Immature natural killer cell (primary cell): ENCODE results near the gene RAPGEFL1. TPM values are rescaled to one million over a fixed set of nuclear protein-coding genes. Genes with fewer than 3 reads are reported as not detected.
"Not testable (repeated sequence)": the region's sequence is repeated elsewhere in the genome, so short reads cannot be mapped to it uniquely, and the experiment has no call there.

Experiments used
- DNase-seq, 3 donors: peaks; one replicate each; pipeline ENCODE4 v3.0.0; 2022; ENCODE audit warnings: mixed read lengths in 1 of 3
- H3K27ac Mint-ChIP-seq, 6 donors: one replicate each; pipeline ENCODE4 v1.8.0; 2020; ENCODE audit warnings: mixed read lengths in 6 of 6, mild to moderate bottlenecking in 5 of 6, inconsistent platforms in 4 of 6, moderate library complexity in 3 of 6
- H3K27me3 Mint-ChIP-seq, 3 donors: one replicate each; pipeline ENCODE4 v1.8.0; 2020 to 2021; ENCODE audit warnings: low read depth in 3 of 3, mild to moderate bottlenecking in 3 of 3, mixed read lengths in 3 of 3, moderate library complexity in 3 of 3, inconsistent platforms in 1 of 3
- H3K36me3 Mint-ChIP-seq, 3 donors: one replicate each; pipeline ENCODE4 v1.8.0; 2020; ENCODE audit warnings: mixed read lengths in 3 of 3, inconsistent platforms in 2 of 3, mild to moderate bottlenecking in 2 of 3
- H3K4me1 Mint-ChIP-seq, 2 donors: one replicate each; pipeline ENCODE4 v1.8.0; 2020; ENCODE audit warnings: inconsistent platforms in 2 of 2, mild to moderate bottlenecking in 2 of 2, mixed read lengths in 2 of 2, moderate library complexity in 1 of 2
- H3K4me3 Mint-ChIP-seq, 5 donors: one replicate each; pipeline ENCODE4 v1.8.0; 2020; ENCODE audit warnings: mild to moderate bottlenecking in 5 of 5, mixed read lengths in 5 of 5, inconsistent platforms in 3 of 5, moderate library complexity in 3 of 5
- H3K9me3 Mint-ChIP-seq, 6 donors: one replicate each; pipeline ENCODE4 v1.8.0; 2020; ENCODE audit warnings: mild to moderate bottlenecking in 6 of 6, mixed read lengths in 6 of 6, inconsistent platforms in 4 of 6, moderate library complexity in 3 of 6
- polyA plus RNA-seq, 3 donors: library from polyadenylated mRNA; unstranded; fragments of 300-500 nt; fragmentation: Illumina TruSeq; gene quantifications; one replicate each; pipeline ENCODE4 v1.2.3, GENCODE V29; 2021

RAPGEFL1 gene
- polyA plus RNA-seq, 3 donors from 2014 or later = not detected

DNA sequence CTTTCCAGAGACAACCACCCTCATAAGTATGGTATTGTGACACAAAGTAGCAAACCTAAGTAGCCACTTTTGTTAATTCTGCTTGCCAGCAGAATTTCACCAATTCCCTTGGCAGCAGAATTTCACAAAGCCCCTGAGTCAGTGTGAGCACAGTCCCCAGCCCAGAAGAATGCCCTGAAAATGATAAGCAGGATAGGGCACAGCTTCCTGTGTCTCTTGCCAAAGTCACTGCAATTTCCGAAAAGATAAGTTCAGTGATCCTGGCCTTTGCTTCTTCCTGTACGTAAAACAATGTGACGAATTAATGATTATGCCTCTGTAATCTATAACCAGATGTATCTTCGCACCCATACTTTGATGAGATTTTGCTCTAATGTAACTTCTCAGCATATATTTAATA is 25.9 kb downstream of the RAPGEFL1 start:
- Mint-ChIP-seq H3K9me3 (no peaks in the 10 kb centered on the region), H3K27me3 (peaks cover 5 to 9% (median 6%) of the 10 kb centered on the region in 3 donors), H3K4me3 (no peak overlapping the region), H3K4me1 (no peaks in the 10 kb centered on the region), H3K27ac (no peak overlapping the region), H3K36me3 (no peaks in the 10 kb centered on the region)
- no peak for DNase-seq

DNA sequence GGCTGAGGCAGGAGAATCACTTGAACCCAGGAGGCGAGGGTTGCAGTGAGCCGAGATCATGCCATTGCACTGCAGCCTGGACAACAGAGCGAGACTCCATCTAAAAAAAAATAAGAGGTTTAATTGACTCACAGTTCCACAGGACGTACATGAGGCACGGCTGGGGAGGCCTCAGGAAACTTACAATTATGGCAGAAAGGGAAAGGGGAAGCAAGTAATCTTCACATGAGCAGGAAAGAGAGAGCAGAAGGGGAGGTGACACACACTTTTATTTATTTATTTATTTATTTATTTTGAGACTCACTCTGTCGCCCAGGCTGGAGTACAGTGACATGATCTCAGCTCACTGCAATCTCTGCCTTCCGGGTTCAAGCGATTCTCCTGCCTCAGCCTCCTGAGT is 28.9 kb downstream of the RAPGEFL1 start:
- H3K27ac Mint-ChIP-seq, DNase-seq, H3K9me3 Mint-ChIP-seq, H3K36me3 Mint-ChIP-seq, H3K4me3 Mint-ChIP-seq, H3K27me3 Mint-ChIP-seq, H3K4me1 Mint-ChIP-seq: not testable (repeated sequence)

- H3K9me3 Mint-ChIP-seq = no peaks in the 10 kb centered on the region
- no peak for DNase-seq
- peaks cover 0 to 5% (median 4%) of the 10 kb centered on the region in 3 donors for H3K27me3 Mint-ChIP-seq
- H3K36me3 Mint-ChIP-seq = no peaks in the 10 kb centered on the region
- no peaks in the 10 kb centered on the region for H3K4me1 Mint-ChIP-seq
- no peak overlapping the region for H3K4me3 Mint-ChIP-seq
- no peak overlapping the region for H3K27ac Mint-ChIP-seq
Measured at GRCh38 chr17:40209404-40210093, 32.3 kb downstream of the RAPGEFL1 start.

DNA sequence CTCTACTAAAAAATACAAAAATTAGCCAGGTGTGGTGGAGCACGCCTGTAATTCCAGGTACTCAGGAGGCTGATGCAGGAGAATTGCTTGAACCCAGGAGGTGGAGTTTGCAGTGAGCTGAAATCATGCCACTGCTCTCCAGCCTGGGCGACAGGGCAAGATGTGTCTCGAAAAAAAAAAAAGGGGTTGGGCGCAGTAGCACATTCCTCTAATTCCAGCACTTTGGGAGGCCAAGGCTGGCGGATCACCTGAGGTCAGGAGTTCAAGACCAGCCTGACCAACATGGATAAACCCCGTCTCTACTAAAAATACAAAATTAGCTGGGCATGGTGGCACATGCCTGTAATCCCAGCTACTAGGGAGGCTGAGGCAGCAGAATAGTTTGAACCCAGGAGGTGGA is 36.6 kb downstream of the RAPGEFL1 start:
- H3K9me3 Mint-ChIP-seq, DNase-seq, H3K27ac Mint-ChIP-seq, H3K36me3 Mint-ChIP-seq, H3K4me3 Mint-ChIP-seq, H3K4me1 Mint-ChIP-seq, H3K27me3 Mint-ChIP-seq: not testable (repeated sequence)

GRCh38 chr17:40218006-40218739 is 40.9 kb downstream of the RAPGEFL1 start:
- DNase-seq = no peak

DNA sequence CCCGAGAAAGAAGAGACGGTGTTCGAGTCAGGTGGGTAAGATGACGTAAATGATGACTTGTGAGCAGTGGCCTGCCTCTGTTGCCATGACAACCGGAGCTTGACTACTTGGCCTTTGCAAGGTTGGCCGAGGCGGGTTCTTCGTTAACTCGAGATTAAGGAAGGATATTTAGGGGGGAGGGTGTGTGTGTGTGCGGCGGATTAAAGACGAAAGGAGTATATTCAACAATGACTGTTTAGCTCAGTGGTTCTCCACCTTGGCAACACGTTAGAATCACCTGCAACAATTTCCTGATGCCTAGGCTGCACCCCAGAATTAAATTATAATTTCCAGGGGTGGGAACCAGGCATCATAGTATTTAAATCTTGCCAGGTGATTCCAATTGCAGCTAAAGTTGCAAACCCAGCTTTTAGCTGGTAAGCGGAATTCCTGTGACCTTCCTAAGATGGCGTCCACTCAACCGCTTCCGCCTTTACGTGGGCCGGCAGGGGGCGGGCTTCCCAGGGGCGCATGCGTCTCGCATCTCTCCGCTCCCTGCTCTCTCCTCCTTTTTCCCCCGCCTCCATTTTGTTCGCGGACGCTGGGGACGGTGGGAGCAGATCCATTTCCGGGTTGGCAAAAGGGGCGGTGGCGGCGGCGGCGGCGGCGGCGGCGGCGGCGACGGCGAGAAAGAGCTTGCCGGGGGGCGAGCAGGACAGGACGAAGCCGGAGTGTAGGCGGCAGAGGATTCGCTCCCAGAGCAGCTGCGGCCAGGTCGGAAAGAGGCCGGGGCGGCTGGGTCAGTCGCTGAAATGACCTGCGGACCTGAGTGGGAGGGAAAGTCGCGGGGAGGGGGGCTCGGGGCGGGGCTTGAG is 41.7 kb downstream of the RAPGEFL1 start, which contains the start of gene WIPF2:
WIPF2 (plus strand) TSS at position 565 of the 854 bp plus-strand sequence. CDS start 37,156 bp downstream, outside the sequence.
- peak; percentile 96 to 97 (median 97) for DNase-seq
- H3K4me3 Mint-ChIP-seq = peak within 1 kb of the TSS; percentile 87 to 99 (median 94)
- H3K9me3 Mint-ChIP-seq = no peaks in the 10 kb centered on the region
- H3K27ac Mint-ChIP-seq = peak within 1 kb of the TSS; percentile 98 to 100 (median 100)
- no peaks in the 10 kb centered on the region for H3K36me3 Mint-ChIP-seq
- peaks cover 3 to 10% (median 6%) of the 10 kb centered on the region in 3 donors for H3K27me3 Mint-ChIP-seq
- H3K4me1 Mint-ChIP-seq = peaks cover 29 to 45% of the 10 kb centered on the region in 2 donors

More at GRCh38 chr17:40218006-40218739, 40.9 kb downstream of the RAPGEFL1 start:
- Mint-ChIP-seq H3K27me3 (peaks cover 3 to 10% (median 6%) of the 10 kb centered on the region in 3 donors), H3K4me1 (peaks cover 26 to 37% of the 10 kb centered on the region in 2 donors), H3K4me3 (peak overlapping the region; percentile 87 to 99 (median 94)), H3K27ac (peak overlapping the region; percentile 98 to 100 (median 100)), H3K9me3 (no peaks in the 10 kb centered on the region), H3K36me3 (no peaks in the 10 kb centered on the region)

- Mint-ChIP-seq H3K4me1 (peaks cover 34 to 53% of the 10 kb centered on the region in 2 donors), H3K27ac (peak overlapping the region; percentile 81 to 100 (median 94)), H3K27me3 (peaks cover 3 to 10% (median 6%) of the 10 kb centered on the region in 3 donors), H3K9me3 (no peaks in the 10 kb centered on the region), H3K4me3 (peak overlapping the region; percentile 87 to 99 (median 94)), H3K36me3 (no peaks in the 10 kb centered on the region)
- DNase-seq = peak in 2 of 3 donors; percentile 10 to 19
Measured at GRCh38 chr17:40219594-40220338, 42.5 kb downstream of the RAPGEFL1 start.

DNA sequence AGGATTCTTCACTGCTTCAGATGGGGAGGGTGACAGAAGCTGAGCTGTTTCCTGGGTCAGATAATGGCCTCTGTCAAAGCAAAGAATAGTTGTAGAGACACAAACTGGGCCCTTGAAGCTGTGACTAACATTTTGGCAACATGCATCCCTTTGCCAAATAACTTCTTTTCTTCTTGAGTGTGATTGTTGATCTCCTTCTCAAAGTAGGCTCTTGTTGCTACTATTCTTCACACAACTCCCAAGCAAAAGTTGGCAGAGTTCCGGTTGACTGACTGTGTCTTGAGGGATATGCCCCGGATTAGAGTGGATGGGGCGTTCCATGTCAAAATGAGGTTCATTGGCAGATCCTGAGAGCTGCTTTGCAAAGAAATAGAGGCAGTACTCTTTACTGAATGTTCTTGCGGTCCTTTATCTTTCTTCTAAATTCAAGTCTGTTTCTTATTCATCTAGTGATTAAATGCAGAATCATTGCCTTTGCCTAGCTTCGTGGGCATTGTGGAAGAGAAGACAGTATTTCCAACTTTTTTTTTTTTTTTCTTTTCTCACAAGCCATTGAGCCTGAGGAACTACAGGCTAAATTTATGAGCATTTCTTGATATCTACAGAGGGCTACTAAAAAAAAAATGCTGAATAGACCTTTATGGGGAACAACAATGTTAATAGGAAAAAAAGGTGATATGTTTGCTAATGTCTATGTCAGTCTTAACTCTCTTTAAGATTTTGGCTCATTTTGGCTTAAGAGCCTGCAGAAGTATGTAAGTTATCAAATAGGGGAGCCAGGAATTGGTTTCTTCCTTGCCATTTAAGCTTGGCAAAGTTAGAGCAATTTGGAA is 47.7 kb downstream of the RAPGEFL1 start:
- no peak for DNase-seq
- Mint-ChIP-seq H3K36me3 (no peaks in the 10 kb centered on the region), H3K27ac (peak overlapping the region in 5 of 6 donors; percentile 35 to 72 (median 43)), H3K4me1 (peaks cover 34 to 58% of the 10 kb centered on the region in 2 donors), H3K27me3 (peaks cover 0 to 2% (median 2%) of the 10 kb centered on the region in 3 donors), H3K9me3 (no peaks in the 10 kb centered on the region), H3K4me3 (no peak overlapping the region)

GRCh38 chr17:40229146-40229545 is 51.9 kb downstream of the RAPGEFL1 start:
- not testable (repeated sequence) for H3K36me3 Mint-ChIP-seq, H3K27me3 Mint-ChIP-seq, H3K9me3 Mint-ChIP-seq, DNase-seq, H3K27ac Mint-ChIP-seq, H3K4me3 Mint-ChIP-seq
- H3K4me1 Mint-ChIP-seq = peaks cover 25 to 46% of the 10 kb centered on the region in 2 donors

DNA sequence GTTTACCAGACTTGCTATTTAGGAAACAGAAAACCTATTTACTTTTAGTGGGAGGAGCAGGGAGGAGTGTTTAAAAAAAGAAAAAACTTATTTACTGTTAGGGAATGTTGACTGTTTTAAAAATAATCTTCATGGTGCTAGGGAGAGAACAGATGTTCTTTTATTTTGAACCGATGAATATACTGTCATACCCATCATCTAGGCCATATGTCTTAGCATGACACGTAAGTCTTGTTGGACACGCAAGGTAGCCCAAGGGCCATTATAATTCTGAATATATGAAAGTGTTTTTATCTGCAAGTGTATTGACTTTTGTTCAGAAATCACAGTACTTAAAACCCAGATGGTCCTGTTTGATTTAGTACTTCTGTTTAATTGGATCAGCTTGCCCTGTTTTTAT is 53.4 kb downstream of the RAPGEFL1 start:
- DNase-seq = no peak
- peaks cover 0 to 2% (median 2%) of the 10 kb centered on the region in 3 donors for H3K27me3 Mint-ChIP-seq
- H3K27ac Mint-ChIP-seq = peak overlapping the region in 1 of 6 donors; percentile 7
- H3K9me3 Mint-ChIP-seq = no peaks in the 10 kb centered on the region
- no peak overlapping the region for H3K4me3 Mint-ChIP-seq
- peaks cover 13 to 37% of the 10 kb centered on the region in 2 donors for H3K4me1 Mint-ChIP-seq
- peaks cover 4 to 16% (median 5%) of the 10 kb centered on the region in 3 donors for H3K36me3 Mint-ChIP-seq

DNA sequence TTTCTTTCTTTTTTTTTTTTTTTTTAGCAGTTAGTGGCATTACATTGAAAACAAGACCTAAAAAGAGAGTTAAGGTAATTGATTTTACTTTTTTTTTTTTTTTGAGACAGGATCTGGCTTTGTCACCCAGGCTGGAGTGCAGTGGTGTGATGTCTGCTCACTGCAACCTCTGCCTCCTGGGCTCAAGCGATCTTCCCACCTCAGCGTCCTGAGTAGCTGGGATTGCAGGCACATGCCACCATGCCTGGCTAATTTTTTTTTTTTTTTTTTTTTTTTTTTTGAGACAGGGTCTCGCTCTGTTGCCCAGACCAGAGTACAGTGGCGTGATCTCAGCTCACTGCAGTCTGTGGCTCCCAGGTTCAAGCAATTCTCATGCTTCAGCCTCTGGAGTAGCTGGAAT is 54.7 kb downstream of the RAPGEFL1 start:
- Mint-ChIP-seq H3K36me3 (peaks cover 4 to 16% (median 7%) of the 10 kb centered on the region in 3 donors), H3K4me1 (peaks cover 13 to 36% of the 10 kb centered on the region in 2 donors)
- H3K27ac Mint-ChIP-seq, H3K4me3 Mint-ChIP-seq, H3K9me3 Mint-ChIP-seq, DNase-seq, H3K27me3 Mint-ChIP-seq: not testable (repeated sequence)

DNA sequence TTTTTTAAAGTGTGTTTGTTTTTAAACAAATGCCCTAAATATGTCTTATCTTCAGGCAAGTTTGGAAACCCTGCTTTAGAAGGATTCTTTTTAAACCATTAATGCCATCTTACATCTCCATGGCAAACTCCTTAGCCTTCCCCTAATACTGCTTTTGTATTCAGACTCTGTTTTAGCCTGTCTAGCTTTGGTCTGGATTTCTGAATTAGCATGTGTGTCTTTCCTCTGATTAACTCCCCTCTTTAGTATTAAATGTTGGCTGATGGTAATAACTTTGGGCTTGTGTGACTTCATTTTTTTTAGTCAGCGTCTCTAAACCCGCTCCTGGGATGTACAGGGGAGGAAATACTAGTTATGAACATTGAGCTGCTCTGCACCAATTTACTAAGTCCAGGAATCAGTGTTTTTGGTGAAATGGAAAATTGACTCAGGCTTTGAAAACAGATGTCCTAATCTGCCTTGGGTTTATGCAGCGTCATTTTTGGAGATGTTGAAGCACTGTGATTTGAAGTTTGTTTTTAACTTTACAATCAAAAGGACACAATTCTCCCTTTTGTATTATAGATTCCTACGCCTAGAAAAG is 64.1 kb downstream of the RAPGEFL1 start:
- H3K4me1 Mint-ChIP-seq = peaks cover 41 to 52% of the 10 kb centered on the region in 2 donors
- peak overlapping the region in 1 of 5 donors; percentile 2 for H3K4me3 Mint-ChIP-seq
- H3K9me3 Mint-ChIP-seq = no peaks in the 10 kb centered on the region

More for the DNA sequence above, 64.1 kb downstream of the RAPGEFL1 start:
- H3K36me3 Mint-ChIP-seq = peaks cover 0 to 3% (median 0%) of the 10 kb centered on the region in 3 donors
- no peak for DNase-seq
- peak overlapping the region in 3 of 6 donors; percentile 42 to 74 (median 65) for H3K27ac Mint-ChIP-seq
- H3K27me3 Mint-ChIP-seq = no peaks in the 10 kb centered on the region
